ENCODE data around the gene GPR156.

GPR156 gene

DNA sequence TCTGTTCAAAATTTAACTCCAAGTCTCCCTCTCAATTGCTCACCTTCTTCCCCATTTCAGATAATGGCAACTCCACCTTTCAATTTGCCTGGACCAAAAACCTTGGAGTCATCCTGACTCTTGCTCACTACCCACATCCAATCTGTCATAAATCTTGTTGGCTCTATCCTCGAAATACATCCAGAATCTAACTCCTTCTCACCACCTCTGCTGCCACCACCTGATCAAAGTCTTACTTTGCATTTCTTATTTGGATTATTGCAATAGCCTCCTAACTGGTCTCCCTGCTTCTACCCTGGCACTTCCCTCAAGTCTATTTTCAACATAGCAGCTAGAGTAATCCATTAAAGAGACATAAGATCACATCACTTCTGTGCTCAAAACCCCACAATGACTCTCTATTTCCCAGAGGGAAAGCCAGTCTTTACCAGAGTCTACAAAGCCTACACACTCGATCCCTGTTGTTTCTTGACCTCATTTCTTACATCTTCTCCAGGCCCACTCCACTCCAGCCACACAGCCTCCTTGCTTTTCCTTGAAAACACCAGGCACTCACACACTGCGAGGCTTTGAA is 86.6 kb downstream of the GPR156 start:
- Histone ChIP-seq H3K27ac (ENCODE audit: low read length) (no peak overlapping the region), H3K4me1 (ENCODE audit: control insufficient read depth, insufficient read depth, low read length) (no peaks in the 10 kb centered on the region; the same call in 1 of the 2 replicates), H3K9me3 (ENCODE audit: control insufficient read depth, insufficient read depth, low read length) (no peaks in the 10 kb centered on the region), H3K36me3 (ENCODE audit: control insufficient read depth, insufficient read depth, low read length) (no peaks in the 10 kb centered on the region), H3K4me3 (ENCODE audit: low read length) (no peak overlapping the region), H3K27me3 (ENCODE audit: control insufficient read depth, insufficient read depth, low read length) (no peaks in the 10 kb centered on the region)
- WGBS (ENCODE audit: insufficient coverage, insufficient read length), result no CpG with 5 or more reads among the region's 3 CpGs
- DNase-seq (ENCODE audit: low read depth, low spot score), result no peak

DNA sequence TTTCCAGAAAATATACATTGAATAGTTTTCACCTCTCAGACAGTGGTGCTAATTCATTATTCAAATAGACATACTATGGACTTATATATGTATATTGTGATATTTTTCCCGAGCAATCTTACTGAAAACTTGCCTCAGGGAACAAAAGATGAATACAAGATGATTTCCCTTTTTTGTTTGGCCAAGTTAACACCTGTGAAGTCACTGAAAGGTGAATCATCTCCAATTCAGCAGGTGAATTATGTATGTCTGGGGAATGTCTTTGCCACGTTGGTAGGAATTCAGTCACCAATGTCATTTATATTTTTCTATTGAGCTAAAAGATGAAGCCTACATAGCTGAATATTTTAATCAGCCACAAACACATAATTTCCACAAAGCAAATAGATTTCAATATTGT is 88.2 kb downstream of the GPR156 start:
- Histone ChIP-seq H3K27me3 (ENCODE audit: control insufficient read depth, insufficient read depth, low read length) (no peaks in the 10 kb centered on the region), H3K4me3 (ENCODE audit: low read length) (no peak overlapping the region)
- WGBS (ENCODE audit: insufficient coverage, insufficient read length), result no CpG with 5 or more reads among the region's 2 CpGs

GRCh38 chr3:120196333-120196732 is 88.7 kb downstream of the GPR156 start:
- H3K4me1 ChIP-seq (ENCODE audit: control insufficient read depth, insufficient read depth, low read length), result no peaks in the 10 kb centered on the region
- H3K27me3 ChIP-seq (ENCODE audit: control insufficient read depth, insufficient read depth, low read length), result no peaks in the 10 kb centered on the region
- DNase-seq (ENCODE audit: low read depth, low spot score), result no peak
- H3K27ac ChIP-seq (ENCODE audit: low read length), result no peak overlapping the region
- no peak overlapping the region for H3K4me3 ChIP-seq (ENCODE audit: low read length)
- no peaks in the 10 kb centered on the region for H3K36me3 ChIP-seq (ENCODE audit: control insufficient read depth, insufficient read depth, low read length)
- no peaks in the 10 kb centered on the region for H3K9me3 ChIP-seq (ENCODE audit: control insufficient read depth, insufficient read depth, low read length)
- WGBS (ENCODE audit: insufficient coverage, insufficient read length), result no CpG with 5 or more reads among the region's 4 CpGs

More for the DNA sequence above, 88.2 kb downstream of the GPR156 start:
- no peaks in the 10 kb centered on the region for H3K4me1 ChIP-seq (ENCODE audit: control insufficient read depth, insufficient read depth, low read length)
- no peak overlapping the region for H3K27ac ChIP-seq (ENCODE audit: low read length)
- no peak for DNase-seq (ENCODE audit: low read depth, low spot score)
- H3K36me3 ChIP-seq (ENCODE audit: control insufficient read depth, insufficient read depth, low read length), result no peaks in the 10 kb centered on the region
- H3K9me3 ChIP-seq (ENCODE audit: control insufficient read depth, insufficient read depth, low read length), result no peaks in the 10 kb centered on the region

GRCh38 chr3:120193554-120193953 is 91.5 kb downstream of the GPR156 start:
- H3K36me3 ChIP-seq (ENCODE audit: control insufficient read depth, insufficient read depth, low read length), result no peaks in the 10 kb centered on the region
- DNase-seq (ENCODE audit: low read depth, low spot score), result no peak
- no peaks in the 10 kb centered on the region for H3K4me1 ChIP-seq (ENCODE audit: control insufficient read depth, insufficient read depth, low read length)
- H3K27me3 ChIP-seq (ENCODE audit: control insufficient read depth, insufficient read depth, low read length), result no peaks in the 10 kb centered on the region
- no peaks in the 10 kb centered on the region for H3K9me3 ChIP-seq (ENCODE audit: control insufficient read depth, insufficient read depth, low read length)
- no peak overlapping the region for H3K27ac ChIP-seq (ENCODE audit: low read length)
- H3K4me3 ChIP-seq (ENCODE audit: low read length), result no peak overlapping the region

GRCh38 chr3:120192579-120192978 is 92.4 kb downstream of the GPR156 start:
- H3K27ac ChIP-seq (ENCODE audit: low read length), result no peak overlapping the region
- no peak for DNase-seq (ENCODE audit: low read depth, low spot score)
- H3K4me3 ChIP-seq (ENCODE audit: low read length), result no peak overlapping the region
- no CpG with 5 or more reads among the region's 3 CpGs for WGBS (ENCODE audit: insufficient coverage, insufficient read length)
- no peaks in the 10 kb centered on the region for H3K9me3 ChIP-seq (ENCODE audit: control insufficient read depth, insufficient read depth, low read length)
- no peaks in the 10 kb centered on the region for H3K4me1 ChIP-seq (ENCODE audit: control insufficient read depth, insufficient read depth, low read length)
- H3K36me3 ChIP-seq (ENCODE audit: control insufficient read depth, insufficient read depth, low read length), result no peaks in the 10 kb centered on the region
- no peaks in the 10 kb centered on the region for H3K27me3 ChIP-seq (ENCODE audit: control insufficient read depth, insufficient read depth, low read length)

GRCh38 chr3:120192159-120192558 is 92.9 kb downstream of the GPR156 start:
- Histone ChIP-seq H3K36me3 (ENCODE audit: control insufficient read depth, insufficient read depth, low read length) (no peaks in the 10 kb centered on the region), H3K9me3 (ENCODE audit: control insufficient read depth, insufficient read depth, low read length) (no peaks in the 10 kb centered on the region), H3K27me3 (ENCODE audit: control insufficient read depth, insufficient read depth, low read length) (no peaks in the 10 kb centered on the region), H3K27ac (ENCODE audit: low read length) (no peak overlapping the region), H3K4me1 (ENCODE audit: control insufficient read depth, insufficient read depth, low read length) (no peaks in the 10 kb centered on the region), H3K4me3 (ENCODE audit: low read length) (no peak overlapping the region)
- DNase-seq (ENCODE audit: low read depth, low spot score), result no peak
- no CpG with 5 or more reads among the region's 1 CpG for WGBS (ENCODE audit: insufficient coverage, insufficient read length)

DNA sequence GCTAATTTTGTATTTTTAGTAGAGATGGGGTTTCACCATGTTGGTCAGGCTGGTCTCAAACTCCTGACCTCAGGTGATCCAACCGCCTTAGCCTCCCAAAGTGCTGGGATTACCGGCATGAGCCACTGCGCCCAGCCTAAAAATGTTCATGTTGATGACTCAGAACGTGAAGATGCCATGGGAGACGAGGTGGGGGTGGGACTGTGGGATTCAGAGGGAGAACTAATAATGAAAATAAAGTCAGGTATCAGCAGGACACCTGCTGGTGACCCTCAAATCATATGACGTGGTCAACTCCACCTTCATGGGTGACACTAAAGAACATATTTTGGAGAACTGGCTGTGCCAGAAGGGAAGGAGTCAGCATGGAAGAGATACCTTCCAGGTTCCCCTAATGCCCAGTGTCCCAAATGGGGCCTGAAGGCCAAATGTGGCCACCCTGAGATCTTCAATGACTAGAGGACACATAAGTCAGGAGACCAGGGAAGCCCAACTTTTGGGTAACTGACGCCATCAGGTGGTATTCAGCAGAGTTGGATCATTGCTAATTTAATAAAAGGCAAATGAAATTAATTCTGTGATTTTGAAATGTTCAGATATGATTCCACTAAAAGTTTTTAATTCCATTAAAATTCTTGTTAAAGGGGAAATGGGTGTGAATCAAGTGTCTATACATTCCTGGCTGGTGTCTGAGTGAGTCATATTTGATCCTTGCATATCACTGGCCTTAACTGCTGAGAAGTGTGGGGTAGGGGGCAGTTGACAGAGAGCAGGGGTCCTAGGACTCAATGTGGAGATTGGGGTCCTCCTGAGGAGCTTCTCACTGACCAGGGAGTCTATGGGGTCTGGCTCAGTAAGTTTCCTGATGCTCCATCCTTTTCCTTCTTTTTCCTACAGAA is 102.2 kb downstream of the GPR156 start:
- H3K4me3 ChIP-seq (ENCODE audit: low read length), result no peak overlapping the region
- no peaks in the 10 kb centered on the region for H3K4me1 ChIP-seq (ENCODE audit: control insufficient read depth, insufficient read depth, low read length)
- H3K27ac ChIP-seq (ENCODE audit: low read length), result no peak overlapping the region
- DNase-seq (ENCODE audit: low read depth, low spot score), result no peak
- H3K36me3 ChIP-seq (ENCODE audit: control insufficient read depth, insufficient read depth, low read length), result no peaks in the 10 kb centered on the region
- H3K9me3 ChIP-seq (ENCODE audit: control insufficient read depth, insufficient read depth, low read length), result no peaks in the 10 kb centered on the region
- no peaks in the 10 kb centered on the region for H3K27me3 ChIP-seq (ENCODE audit: control insufficient read depth, insufficient read depth, low read length)
- no CpG with 5 or more reads among the region's 7 CpGs for WGBS (ENCODE audit: insufficient coverage, insufficient read length)

GRCh38 chr3:120181632-120182031 is 103.4 kb downstream of the GPR156 start:
- no peaks in the 10 kb centered on the region for H3K4me1 ChIP-seq (ENCODE audit: control insufficient read depth, insufficient read depth, low read length)
- no CpG with 5 or more reads among the region's 1 CpG for WGBS (ENCODE audit: insufficient coverage, insufficient read length)

DNA sequence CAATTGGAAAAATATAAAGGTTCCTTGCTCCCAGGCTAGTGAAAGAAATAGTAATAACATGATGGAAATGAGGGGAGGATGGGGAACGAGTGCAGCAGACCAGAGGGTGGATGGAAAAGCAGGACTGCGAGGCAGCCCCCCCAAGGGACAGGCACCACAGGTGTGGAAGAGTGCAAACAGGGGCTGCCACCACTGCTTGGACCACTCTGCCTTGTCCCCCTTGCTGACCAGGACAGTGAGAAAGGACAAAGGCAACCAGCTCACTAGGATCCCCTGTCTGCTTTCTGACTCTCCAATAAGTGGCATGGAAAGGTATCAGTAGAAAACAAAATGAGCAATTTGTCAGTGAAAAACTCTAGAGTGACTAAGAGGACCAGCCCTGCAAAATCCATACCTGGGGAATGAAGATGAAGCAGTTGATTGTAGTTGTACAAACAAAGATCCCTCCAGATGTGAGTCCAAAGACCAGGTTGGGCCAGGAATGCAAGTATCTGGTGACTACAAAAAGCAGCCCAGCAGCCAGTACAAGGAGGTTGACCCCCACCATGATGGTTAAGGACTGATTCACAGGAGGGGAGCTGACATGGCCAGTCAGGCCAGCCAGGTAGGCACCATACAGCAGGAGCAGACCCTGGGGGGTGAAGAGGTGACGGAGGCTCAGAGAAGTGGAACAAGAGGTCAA is 104.2 kb downstream of the GPR156 start:
- no peaks in the 10 kb centered on the region for H3K4me1 ChIP-seq (ENCODE audit: control insufficient read depth, insufficient read depth, low read length)
- WGBS (ENCODE audit: insufficient coverage, insufficient read length), result no CpG with 5 or more reads among the region's 3 CpGs

More at GRCh38 chr3:120181632-120182031, 103.4 kb downstream of the GPR156 start:
- Histone ChIP-seq H3K9me3 (ENCODE audit: control insufficient read depth, insufficient read depth, low read length) (no peaks in the 10 kb centered on the region), H3K27me3 (ENCODE audit: control insufficient read depth, insufficient read depth, low read length) (no peaks in the 10 kb centered on the region), H3K36me3 (ENCODE audit: control insufficient read depth, insufficient read depth, low read length) (no peaks in the 10 kb centered on the region), H3K27ac (ENCODE audit: low read length) (no peak overlapping the region), H3K4me3 (ENCODE audit: low read length) (no peak overlapping the region)
- DNase-seq (ENCODE audit: low read depth, low spot score), result no peak

DNA sequence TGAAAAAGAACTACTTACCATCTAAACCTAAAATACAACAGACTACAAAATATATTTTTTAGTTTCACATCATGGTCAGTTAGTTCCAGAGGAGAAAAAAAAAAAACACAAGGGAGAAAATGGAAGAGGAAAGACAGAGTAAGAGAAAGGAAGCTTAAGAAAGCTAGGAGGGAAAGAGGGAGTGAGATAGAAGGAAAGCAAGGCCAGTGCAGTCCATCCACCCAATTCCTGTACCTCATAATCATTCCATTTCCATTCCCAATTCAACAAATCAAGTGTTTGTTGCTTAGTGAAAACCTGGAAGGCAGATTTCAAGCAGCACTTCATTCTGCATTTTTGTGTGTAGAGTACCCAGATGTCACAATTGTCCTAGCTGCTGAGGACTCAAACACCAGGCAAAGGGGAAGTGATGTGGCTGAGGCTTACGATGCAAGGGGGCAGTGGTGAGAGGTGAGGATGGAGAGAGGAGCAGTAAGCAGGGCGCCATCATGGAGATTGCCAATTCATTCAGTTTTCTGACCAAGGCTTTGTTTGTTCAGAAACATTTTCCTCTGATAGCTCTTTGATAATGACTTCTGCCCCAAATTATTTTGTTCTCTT is 107.2 kb downstream of the GPR156 start:
- no peaks in the 10 kb centered on the region for H3K9me3 ChIP-seq (ENCODE audit: control insufficient read depth, insufficient read depth, low read length)
- no peaks in the 10 kb centered on the region for H3K36me3 ChIP-seq (ENCODE audit: control insufficient read depth, insufficient read depth, low read length)
- H3K27ac ChIP-seq (ENCODE audit: low read length), result no peak overlapping the region
- DNase-seq (ENCODE audit: low read depth, low spot score), result no peak
- no peak overlapping the region for H3K4me3 ChIP-seq (ENCODE audit: low read length)
- H3K27me3 ChIP-seq (ENCODE audit: control insufficient read depth, insufficient read depth, low read length), result no peaks in the 10 kb centered on the region
- no CpG with 5 or more reads among the region's 2 CpGs for WGBS (ENCODE audit: insufficient coverage, insufficient read length)
- no peaks in the 10 kb centered on the region for H3K4me1 ChIP-seq (ENCODE audit: control insufficient read depth, insufficient read depth, low read length)

More for the DNA sequence above, 104.2 kb downstream of the GPR156 start:
- no peak overlapping the region for H3K27ac ChIP-seq (ENCODE audit: low read length)
- no peaks in the 10 kb centered on the region for H3K9me3 ChIP-seq (ENCODE audit: control insufficient read depth, insufficient read depth, low read length)
- H3K4me3 ChIP-seq (ENCODE audit: low read length), result no peak overlapping the region
- no peak for DNase-seq (ENCODE audit: low read depth, low spot score)
- H3K36me3 ChIP-seq (ENCODE audit: control insufficient read depth, insufficient read depth, low read length), result no peaks in the 10 kb centered on the region
- no peaks in the 10 kb centered on the region for H3K27me3 ChIP-seq (ENCODE audit: control insufficient read depth, insufficient read depth, low read length)

All from iPS DF 6.9 (cell line).